ENCODE results near the gene GFPT1.
A peak's percentile ranks its signal among the peaks of the same experiment; 100 is the strongest.

Gene GFPT1

DNA sequence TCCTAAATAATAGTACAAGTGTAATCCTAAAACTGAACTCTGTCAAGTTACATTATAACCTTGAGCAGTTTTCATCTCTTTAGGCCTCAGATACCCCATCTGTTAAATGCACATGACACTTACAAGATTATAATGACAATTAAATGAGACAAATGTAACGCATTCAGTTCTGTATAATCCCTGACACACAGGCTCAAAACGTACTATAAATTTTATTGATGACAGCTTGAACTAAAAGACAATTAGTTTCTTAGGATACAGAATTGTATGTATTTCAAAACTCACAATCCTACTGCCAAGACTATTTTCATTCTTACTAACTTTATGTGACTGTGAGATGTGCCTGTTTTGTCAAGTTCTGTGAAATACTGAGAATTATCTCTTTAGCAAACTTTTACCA, 56.2 kb downstream of the GFPT1 start:
- FAIRE-seq (no peak), DNase-seq (ENCODE audit: low spot score) (no peak)

DNA sequence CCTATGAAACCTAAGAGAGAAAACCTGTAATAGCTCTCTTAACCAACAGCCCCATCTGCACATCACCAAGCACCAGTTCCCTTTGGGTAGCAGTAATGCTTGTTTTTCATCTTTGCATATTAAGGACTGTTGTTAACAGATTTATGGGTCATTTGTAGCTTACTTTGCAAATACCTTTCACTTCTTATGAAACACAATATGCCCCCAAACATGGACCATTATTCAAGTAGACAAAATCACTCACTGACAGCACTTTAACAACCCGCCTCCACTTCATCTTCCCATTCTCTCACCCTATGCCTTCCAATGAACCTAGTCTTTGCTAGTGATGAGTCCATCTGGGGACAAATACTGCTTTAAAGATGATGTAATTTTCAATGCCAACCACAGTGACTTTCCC, 64.4 kb downstream of the GFPT1 start:
- no peak for DNase-seq (ENCODE audit: low spot score)
- FAIRE-seq = no peak

DNA sequence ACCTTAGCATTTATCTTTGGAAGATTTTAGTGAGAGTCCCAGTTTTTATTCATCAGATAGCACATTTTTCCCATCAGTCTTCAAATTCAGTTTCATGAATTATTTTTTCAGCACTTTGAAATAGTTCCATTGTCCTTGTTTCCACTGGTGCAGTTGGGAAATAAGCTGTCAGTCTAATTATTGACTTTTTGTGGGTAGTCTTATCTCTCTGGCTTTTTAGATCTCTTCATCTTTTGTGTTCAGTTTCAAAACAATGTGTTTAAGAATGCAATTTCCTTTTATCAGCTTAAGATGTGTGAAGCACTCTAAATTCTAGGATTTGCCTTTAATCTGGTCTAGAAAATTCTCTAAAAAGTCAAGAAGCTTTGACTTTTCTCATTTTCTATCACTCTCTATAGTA, 70.5 kb downstream of the GFPT1 start:
- FAIRE-seq (no peak), DNase-seq (ENCODE audit: low spot score) (no peak)

DNA sequence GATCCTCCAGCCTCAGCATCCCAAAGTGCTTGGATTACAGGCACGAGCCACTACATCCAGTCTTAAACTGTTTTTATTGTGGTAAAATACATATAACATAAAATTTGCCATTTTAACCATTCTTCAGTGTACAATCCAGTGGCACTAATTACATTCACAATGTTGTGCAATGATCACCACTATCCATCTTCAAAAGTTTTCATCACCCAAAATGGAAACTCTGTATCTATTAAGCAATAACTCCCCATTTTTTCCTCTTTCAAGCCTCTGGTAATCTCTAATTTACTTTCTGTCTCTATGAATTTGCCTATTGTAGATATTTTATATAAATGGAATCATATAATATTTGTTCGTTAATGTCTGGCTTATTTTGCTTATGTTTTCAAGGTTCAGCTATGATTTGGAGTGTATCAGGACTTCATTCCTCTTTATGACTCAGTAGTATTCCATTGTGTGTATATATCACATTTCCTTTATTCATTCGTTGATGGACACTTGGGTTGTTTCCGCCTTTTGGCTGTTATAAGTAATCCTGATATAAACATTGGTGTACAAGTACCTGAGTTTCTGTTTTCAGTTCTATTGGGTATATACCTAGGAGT, 71.8 kb downstream of the GFPT1 start:
- DNase-seq (ENCODE audit: low spot score) (no peak), FAIRE-seq (no peak)

DNA sequence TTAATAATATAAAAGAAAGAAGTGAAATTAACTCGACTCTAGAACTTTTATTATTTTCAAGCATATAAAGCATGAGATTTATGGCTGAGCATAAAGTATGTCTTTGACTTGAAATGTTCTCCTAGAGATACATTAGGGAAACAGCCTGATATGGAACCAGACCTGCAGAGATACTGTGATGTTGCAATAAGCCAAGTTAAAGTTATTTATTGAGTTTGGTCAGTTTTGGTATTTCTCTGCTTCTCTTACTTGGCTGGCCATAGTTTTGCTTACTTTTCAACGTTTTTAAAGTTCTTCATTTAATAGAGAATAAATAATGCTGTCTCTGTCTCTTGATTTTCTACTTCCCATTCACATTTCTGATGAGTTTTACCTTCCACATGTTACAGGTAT, 76.0 kb downstream of the GFPT1 start:
- DNase-seq (ENCODE audit: low spot score) = no peak

DNA sequence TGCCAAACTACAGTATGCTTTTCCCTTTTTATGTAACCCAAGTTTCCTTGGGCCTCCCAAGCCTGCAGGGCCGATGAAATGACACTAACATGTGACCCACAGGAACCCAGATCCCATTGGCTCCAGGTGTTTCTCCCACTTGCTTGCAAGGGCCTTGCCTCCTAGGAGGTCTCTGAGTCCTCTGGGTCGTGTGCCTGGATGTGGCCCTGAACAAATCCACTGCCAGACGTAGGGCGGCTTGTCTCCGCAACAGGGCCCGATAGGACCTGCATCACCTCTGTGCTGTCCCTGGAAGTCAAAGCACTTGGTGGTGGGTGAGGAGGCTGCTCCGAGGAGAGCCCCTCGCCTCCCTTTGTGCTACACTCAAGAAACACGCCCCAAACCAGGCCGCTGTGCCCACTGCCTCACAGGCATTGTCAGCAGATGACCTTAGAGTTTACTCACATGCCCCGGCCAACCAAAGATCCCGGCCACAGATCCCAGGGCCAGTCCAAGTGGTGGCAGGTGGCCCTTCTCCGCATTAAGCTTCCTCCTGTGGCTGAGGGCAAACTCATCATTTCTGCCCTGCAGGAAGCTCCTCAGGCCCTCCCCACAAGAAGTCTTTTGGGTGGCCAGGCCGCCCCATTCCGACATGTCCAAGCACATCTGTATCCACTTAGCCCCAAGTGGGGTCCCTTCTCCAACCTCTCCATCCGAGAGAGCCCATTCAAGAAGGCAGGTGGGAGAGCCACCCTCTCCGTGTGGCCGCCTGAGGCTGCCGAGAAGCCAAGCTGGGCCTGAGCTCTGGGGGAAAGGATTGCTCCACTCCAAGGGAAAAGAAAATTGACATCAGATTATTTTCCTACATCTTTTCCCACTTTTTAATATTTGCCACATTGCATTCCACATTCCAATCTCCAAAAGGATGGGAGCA, 76.7 kb downstream of the GFPT1 start:
- FAIRE-seq (no peak), DNase-seq (ENCODE audit: low spot score) (no peak)

More for the DNA sequence above, 76.0 kb downstream of the GFPT1 start:
- no peak for FAIRE-seq

DNA sequence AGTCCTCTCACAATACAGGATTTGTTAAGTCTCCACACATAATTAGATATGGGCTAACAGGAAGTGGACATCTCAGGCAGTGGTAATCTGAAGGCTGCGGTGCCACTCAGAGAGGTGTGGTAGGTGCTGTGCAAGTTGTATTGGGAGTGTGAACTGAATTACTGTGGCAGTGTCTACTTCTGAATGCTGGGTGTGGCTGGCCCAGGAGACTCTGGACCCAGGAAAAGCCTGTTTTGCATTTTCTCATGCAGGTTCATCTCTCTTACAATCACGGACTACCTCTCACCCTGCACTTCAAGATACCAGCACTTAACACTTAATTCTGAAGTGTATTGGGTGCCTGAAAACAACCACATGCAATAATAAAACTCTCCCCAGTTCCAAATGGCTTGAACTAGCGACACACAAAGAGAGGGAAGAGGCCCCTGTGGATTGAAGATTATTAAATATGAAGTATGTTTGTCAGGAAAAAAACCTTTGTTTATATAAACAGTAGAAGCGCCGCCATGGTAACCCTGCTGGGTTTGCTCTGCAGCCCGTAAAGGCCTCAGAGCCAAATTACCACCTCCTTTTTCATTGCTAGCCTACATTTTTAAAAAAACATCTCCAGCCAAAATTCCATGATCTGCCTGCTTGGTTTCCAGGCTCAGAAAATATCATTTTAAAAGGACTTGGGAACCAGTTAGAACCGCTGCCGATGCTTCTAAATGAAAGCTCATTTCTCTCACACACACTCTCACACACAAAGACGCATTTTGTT, 77.5 kb downstream of the GFPT1 start:
- no peak for DNase-seq (ENCODE audit: low spot score)
- FAIRE-seq = no peak

DNA sequence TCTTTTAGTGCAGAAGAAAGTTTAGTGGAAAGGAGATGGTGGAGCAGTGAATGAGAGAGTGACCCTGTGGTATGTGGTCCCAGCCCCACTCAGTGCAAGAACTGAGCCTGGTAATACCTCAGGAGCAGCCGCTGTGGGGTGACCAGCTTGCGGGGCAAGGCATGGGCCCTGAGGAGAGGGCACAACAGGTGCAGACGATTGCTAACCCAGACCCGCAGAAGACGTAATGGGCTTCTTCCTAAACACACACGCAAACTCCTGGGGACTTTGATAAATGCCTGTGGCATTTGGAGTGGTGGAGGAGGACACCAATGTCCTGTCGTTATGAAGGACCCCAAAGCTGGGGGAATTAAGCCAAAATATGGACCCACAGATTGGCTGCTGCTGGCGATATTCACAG, 78.7 kb downstream of the GFPT1 start:
- DNase-seq (ENCODE audit: low spot score) = no peak
- FAIRE-seq = no peak

DNA sequence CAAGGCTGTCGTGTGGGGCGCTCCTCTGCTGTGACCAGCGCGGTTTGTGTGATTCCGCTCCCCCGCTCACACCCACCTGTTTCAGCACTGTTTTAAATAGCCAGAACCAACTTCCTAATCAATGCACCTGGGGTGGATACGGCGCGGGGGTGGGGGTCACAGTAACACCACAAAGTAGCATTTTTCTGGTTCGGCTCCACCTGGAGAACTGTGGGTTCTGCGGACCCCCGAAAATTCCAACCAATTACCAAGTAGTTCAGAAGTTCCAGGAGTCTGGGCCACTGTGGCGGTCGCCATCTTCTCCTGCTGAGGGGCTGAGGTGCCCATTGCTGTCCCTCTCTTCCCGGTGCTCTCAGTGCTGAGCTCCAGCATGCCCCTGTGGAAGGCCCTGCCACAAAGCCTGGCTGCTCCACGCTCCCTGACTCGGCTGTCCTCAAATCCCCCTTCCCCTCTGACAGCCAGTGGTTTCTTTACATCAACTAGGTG, 79.4 kb downstream of the GFPT1 start:
- DNase-seq (ENCODE audit: low spot score) (no peak), FAIRE-seq (no peak)

DNA sequence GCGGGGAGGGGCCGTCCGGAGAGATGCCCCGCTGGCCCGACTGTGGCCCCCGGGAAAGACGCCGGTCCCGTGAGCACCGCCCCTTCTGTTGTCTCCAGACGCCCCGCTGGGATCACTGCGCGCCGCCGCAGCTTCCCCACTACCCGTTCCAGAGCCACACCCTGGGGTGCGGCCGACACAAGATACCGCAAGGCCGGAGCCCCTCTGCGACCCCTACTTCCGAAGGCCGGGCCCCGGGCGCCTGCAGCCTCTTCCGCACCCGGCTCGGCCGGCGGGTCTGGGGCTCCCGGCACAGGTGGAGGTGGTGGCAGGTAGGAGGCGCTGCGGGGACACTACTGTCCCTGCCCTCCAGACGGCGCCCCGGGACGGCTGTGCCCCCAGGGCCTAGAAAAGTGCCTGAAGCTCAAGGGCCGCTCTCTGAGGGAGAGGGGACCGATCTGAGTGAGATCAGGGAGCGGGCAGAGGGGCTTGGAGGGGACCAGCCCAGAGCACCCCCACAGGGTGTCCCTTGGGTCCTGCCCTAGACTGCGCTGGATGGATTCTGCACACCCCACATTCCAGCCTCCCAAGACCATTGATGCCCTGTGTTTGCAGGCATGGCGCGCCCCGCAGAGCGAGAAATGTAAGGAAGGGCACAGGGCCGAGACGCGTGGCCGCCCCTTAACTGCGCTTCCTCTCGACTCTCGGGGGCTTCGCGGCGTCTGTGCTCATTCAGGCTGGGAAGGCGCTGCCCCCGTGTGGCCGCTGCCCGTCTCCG, 80.0 kb downstream of the GFPT1 start:
- DNase-seq (ENCODE audit: low spot score) = peak; percentile 57
- FAIRE-seq = no peak

DNA sequence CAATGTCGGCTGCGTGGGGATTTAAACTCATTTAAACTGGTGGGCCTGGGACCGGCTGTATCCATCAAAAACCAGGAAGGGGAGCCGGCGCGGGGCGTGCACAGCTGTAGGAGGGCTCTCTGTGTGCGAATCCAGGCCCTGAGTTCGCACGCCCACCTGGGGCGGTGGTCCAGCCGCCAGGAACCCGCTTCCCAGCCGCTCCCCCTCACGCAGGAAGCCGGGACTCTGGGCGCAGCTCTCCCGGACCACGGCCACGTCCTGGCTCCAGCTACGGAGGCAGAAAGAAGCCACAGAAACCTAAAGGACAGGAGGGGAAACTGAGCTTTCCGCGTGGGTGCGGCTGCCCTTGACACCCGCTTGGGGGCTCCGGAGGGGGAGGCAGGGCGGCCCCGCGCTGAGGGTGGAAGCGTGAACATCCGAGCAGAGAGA, 80.6 kb downstream of the GFPT1 start:
- DNase-seq (ENCODE audit: low spot score) (no peak), FAIRE-seq (no peak)

DNA sequence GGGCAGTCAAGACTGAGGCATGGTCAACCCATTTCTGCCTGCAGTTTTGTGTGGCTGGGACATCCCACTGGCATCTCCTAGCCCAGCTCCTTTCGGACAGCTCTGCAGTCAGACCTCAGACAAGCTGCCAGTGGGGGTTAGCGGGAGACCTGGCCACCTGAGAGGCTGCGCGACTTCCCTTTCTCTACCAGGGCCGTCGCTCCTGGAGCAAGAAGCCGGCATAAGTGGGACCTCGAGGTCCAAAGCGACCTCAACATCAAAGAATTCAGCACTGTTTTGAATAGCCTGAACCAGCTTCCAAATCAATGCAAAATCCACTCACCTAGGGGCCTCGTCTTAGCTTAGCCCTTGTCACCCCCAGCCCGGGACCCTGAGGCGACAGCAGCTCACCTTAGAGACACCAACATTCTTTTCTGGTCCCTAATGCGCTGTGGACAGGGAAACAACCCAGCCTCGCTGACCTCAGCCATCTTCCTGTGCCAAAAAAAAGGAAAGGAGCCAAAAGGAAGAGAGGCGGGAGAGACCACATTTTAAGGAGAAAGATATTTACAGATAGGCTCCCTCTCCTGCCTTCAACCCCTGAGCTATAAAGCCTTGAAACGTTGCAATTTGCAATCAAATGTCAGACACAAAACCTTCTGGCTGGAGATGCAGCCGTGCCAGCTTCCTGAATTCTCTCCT, 81.2 kb downstream of the GFPT1 start:
- DNase-seq (ENCODE audit: low spot score) = no peak
- no peak for FAIRE-seq

DNA sequence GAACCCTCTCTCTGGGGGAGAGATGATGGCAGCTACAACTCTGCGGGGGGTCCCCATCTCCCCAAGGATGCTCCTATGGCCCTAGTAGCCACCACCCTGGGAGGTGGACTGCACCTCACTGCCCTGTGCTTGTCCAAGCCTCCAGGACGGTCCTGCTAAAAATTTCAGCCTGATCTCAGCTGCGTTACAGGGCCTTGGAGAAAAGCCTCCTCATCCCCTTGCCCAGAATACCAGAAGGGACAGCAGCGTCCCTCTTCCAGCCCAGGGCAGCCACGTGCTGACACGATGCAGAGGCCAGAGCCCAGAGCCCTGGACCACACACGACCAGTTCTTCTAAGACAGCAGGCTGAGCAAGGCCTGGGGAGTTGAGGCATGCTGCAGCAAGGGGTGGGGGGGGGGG, 81.9 kb downstream of the GFPT1 start:
- DNase-seq (ENCODE audit: low spot score) (no peak), FAIRE-seq (no peak)

DNA sequence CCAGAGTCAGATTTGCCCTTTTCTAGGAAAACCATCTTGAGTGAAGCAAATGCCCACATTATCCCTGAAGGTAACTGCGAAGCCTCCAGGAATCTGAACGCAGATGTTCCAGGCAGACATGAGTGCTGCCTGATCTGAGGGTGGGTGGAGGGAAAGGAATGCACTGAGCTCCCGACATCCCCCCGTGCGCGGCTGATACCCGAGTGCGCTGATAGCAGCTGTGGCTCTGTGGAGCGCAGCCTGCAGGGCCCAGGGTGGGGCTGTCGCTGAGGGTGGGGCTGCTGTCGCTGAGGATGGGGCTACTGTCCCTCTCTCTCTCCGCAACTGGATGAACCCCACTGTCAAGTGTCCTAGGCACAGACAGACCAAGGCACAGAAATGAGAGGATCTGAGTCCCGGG, 82.4 kb downstream of the GFPT1 start:
- DNase-seq (ENCODE audit: low spot score) (no peak), FAIRE-seq (no peak)

DNA sequence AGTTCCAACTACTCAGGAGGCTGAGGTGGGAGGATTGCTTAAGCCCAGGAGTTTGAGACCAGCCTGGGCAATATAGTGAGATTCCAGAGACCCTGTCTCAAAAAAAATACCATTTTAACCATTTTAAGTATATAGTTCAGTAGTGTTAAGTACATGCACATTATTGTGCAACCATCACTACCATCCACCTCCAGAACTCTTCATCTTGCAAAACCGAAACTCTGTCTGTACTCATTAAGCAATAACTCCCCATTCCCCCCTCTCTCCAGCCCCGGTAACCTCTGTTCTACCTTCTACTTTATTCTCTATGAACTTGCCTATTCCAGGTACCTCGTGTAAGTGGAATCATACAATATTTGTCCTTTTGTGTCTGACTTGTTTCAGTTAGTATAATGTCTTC, 86.4 kb downstream of the GFPT1 start:
- FAIRE-seq = no peak

DNA sequence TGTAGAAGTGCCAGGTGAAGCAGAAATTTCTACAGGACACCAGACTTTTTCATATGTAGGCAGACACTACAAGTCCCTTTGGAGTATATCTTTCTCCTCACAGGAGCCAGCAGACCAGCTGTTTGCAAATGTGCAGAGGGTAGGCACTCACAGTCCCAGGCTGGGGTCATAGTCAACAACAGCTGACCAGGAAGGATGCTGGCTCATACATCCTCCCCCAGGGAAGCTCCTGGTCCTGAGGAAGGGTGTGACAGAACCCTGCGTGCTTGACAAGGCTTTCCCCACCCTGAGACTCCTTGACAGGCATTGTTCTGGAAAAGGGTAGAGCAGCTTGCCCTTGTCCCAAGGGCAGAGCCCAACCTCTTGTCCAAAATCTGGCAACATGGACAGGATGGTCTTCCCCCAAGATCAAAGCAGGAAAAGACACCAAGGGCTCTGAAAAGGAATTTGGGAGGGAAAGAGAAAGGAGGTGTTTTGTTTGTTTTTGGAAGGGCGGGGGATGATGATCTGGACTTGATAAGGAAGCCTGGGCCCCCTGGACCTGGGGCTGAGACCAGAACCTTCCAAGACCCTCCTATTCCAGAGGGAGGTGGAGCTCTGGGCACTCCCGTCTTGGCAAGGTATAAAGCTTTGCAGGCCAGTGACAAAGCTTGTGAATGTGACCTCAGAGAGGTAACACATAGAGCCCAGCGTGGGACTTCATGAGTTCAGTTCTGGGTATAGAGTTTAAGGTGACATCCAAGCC, 87.1 kb downstream of the GFPT1 start:
- no peak for FAIRE-seq
- DNase-seq (ENCODE audit: low spot score) = no peak

More for the DNA sequence above, 86.4 kb downstream of the GFPT1 start:
- DNase-seq (ENCODE audit: low spot score) = no peak

DNA sequence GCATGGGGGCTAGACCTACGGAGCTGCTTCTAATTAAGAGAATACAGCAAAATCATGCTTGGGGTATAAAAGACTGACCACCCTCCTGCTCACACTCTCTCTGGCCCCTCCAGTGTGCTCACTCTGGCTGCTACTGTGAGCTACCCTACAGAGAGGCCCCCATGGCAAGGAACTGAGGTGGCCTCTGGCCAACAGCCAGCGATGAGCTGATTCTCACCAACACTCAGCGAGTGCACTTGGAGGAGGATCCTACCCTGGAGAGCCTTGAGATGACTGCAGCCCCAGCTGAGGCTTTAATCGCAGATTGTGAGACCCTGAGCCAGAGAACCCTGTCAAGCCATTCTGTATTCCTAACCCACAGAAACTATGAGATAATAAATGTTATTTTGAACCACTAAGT, 88.2 kb downstream of the GFPT1 start:
- DNase-seq (ENCODE audit: low spot score) = peak; percentile 49

DNA sequence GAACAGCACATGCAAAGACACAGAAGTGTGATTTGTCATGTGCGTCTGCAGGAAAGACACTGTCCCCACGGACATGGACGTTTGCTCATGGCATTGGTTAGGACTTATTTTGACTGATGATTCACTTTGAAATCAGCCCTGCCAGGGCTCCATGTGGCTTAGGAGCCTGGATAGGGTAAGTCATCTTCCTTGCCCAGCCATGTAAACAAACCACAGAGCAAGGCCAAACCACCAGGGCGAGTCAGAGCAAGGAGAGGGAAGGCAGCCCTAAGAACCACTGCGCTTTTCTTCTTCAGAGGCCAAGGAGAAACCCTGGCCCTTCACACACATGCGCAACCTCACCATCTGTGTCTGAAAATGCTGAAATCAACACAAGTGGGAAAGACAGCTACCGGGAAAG, 88.8 kb downstream of the GFPT1 start:
- peak; percentile 92 for DNase-seq (ENCODE audit: low spot score)
- FAIRE-seq = peak; percentile 94

More for the DNA sequence above, 88.2 kb downstream of the GFPT1 start:
- no peak for FAIRE-seq

DNA sequence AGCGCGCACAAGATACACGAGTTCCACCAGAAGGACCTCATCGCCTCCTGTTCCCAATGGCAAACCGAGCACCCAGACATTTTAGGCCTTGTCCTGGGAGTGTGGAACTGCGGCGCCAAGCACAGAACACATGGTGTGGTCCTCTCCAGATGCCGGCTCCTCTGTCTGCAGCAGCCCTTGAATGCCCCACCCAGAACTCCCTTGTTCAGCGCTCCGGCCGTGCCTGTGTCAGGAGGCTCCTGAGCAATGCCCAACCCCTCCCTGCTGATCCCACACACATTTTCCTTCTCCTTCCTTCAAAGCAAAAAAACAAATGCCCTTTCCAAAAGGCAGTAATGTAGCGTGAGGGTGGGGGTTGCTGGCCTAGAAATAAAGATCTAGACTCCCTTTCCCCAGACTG, 89.8 kb downstream of the GFPT1 start:
- DNase-seq (ENCODE audit: low spot score) (no peak), FAIRE-seq (no peak)

DNA sequence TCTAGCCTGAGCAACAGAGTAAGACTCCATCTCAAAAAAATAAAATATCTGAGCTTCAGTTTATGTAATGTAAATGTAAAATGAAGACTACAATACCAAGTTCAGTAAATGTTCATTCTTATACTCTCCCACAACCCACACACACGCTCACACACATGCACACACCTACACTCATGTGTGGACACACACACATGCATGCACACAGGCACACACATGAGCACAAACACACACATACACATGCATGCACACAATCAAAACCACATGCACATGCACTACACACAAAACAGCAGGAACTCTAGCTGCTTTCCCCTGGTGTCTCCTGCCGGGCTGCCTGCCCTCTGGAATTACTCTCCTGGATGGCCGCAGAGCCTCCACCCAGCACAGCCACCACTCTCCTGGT, 90.6 kb downstream of the GFPT1 start:
- FAIRE-seq (no peak), DNase-seq (ENCODE audit: low spot score) (no peak)

All from RCC 7860 (cell line).